GM23338 (cell line): ENCODE measurements around the gene TNK2.
A peak's percentile ranks its signal among the peaks of the same experiment; 100 is the strongest.

Experiments
- CREB1 ChIP-seq: fragments of 250-450 bp; sonication (Bioruptor Pico); IDR thresholded peaks from 2 replicates; pipeline ENCODE4 v1.5.0; 2020; ENCODE audit warnings: low read depth, mild to moderate bottlenecking, moderate library complexity
- EZH2 ChIP-seq: fragments of 200-600 bp; sonication (generic); IDR thresholded peaks from one replicate; pipeline ENCODE4 v1.8.0; 2017; ENCODE audit warnings: antibody characterized with exemption, mild to moderate bottlenecking, low read depth; ENCODE audit not compliant: unreplicated experiment
- EZH2phosphoT487 ChIP-seq: fragments of 200-600 bp; sonication (generic); IDR thresholded peaks from one replicate; pipeline ENCODE4 v1.8.1; 2018; ENCODE audit warnings: antibody characterized with exemption; ENCODE audit not compliant: unreplicated experiment
- JUNB ChIP-seq: IDR thresholded peaks from one replicate; pipeline ENCODE4 v1.6.1; 2016; ENCODE audit warnings: antibody characterized with exemption; ENCODE audit not compliant: unreplicated experiment
- NANOG ChIP-seq: IDR thresholded peaks from 2 replicates; pipeline ENCODE4 v1.6.1; 2016; ENCODE audit warnings: antibody characterized with exemption, borderline replicate concordance
- POLR2AphosphoS5 ChIP-seq: IDR thresholded peaks from 2 replicates; pipeline ENCODE4 v1.6.1; 2016; ENCODE audit warnings: antibody characterized with exemption, low read depth
- STAT1 ChIP-seq: IDR thresholded peaks from one replicate; pipeline ENCODE4 v1.6.1; 2016; ENCODE audit warnings: antibody characterized with exemption; ENCODE audit not compliant: unreplicated experiment
- ZNF114 ChIP-seq: fragments of 250-450 bp; sonication (Bioruptor Pico); IDR thresholded peaks from 2 replicates; pipeline ENCODE4 v1.5.0; 2020; ENCODE audit warnings: mild to moderate bottlenecking, moderate library complexity
- ZNF331 ChIP-seq: fragments of 250-450 bp; sonication (Bioruptor Pico); IDR thresholded peaks from 2 replicates; pipeline ENCODE4 v1.5.0; 2020; ENCODE audit warnings: low read depth, mild to moderate bottlenecking, moderate library complexity
- TF ChIP-seq, protein P1 (sequence below), 2 experiments: fragments of 200-600 bp in 1 of 2; sonication (generic) in 1 of 2; conservative IDR thresholded peaks; 2 replicates each; pipeline versions ENCODE4 v1.5.1 to v1.6.1; 2016 to 2017; ENCODE audit warnings: antibody characterized with exemption in 2 of 2, low read depth in 2 of 2, mild to moderate bottlenecking in 2 of 2, moderate library complexity in 1 of 2
- TF ChIP-seq, protein P2 (sequence below): IDR thresholded peaks from one replicate; pipeline ENCODE4 v1.6.1; 2018; ENCODE audit warnings: antibody characterized with exemption; ENCODE audit not compliant: unreplicated experiment
- TF ChIP-seq, protein P3 (sequence below): IDR thresholded peaks from 2 replicates; pipeline ENCODE4 v1.6.1; 2016; ENCODE audit warnings: antibody characterized with exemption

DNA sequence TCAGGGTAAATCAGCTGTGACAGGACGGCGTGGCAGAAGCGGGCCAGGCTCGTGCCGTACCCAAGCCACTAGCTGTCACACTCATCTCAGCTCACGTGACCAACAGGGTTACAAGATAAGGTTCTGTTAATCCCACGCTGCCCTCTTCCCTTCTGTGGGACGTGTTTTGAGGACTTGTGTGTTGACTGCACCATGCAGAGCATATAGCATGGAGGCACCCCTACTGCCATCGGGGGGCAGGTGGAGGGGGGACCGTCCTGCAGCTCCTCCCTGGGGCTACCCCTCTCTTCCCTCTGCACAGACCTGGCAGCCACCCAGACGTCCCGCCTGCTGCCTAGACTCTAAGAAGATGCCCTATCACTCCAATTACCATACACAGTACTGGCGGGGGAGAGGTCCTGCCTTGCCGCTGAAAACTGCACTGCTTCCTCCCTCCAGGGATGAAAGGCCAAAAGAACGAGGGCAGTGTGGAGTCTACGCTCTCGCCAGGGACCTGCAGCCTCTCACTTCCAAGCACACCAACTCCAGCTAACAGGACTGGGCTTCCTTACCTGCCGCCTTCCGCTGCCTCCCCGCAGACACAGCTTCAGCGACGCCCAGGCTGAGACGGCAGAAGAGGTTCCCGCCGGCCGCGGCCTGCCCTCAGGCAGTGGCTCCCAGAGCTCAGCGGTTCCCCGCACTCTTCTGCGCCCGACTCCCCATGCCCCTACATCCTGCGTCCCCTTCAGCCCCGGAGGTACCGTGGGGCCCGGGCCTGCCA lies at the start of gene TNK2:
- TF ChIP-seq POLR2AphosphoS5 (peak; percentile 30; the same call in 1 of the 2 replicates), EZH2phosphoT487 (no peak), EZH2 (no peak), JUNB (no peak), CREB1 (CRISPR knock-in tag) (no peak), STAT1 (no peak), ZNF114 (CRISPR knock-in tag) (no peak), NANOG (no peak), ZNF331 (CRISPR knock-in tag) (no peak)
- TF ChIP-seq, protein P1, sequence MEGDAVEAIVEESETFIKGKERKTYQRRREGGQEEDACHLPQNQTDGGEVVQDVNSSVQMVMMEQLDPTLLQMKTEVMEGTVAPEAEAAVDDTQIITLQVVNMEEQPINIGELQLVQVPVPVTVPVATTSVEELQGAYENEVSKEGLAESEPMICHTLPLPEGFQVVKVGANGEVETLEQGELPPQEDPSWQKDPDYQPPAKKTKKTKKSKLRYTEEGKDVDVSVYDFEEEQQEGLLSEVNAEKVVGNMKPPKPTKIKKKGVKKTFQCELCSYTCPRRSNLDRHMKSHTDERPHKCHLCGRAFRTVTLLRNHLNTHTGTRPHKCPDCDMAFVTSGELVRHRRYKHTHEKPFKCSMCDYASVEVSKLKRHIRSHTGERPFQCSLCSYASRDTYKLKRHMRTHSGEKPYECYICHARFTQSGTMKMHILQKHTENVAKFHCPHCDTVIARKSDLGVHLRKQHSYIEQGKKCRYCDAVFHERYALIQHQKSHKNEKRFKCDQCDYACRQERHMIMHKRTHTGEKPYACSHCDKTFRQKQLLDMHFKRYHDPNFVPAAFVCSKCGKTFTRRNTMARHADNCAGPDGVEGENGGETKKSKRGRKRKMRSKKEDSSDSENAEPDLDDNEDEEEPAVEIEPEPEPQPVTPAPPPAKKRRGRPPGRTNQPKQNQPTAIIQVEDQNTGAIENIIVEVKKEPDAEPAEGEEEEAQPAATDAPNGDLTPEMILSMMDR (conservative IDR thresholded peaks at IDR 0.05; ENCODE audit: low read depth in 2 of 2): no peak
- TF ChIP-seq, protein P2, sequence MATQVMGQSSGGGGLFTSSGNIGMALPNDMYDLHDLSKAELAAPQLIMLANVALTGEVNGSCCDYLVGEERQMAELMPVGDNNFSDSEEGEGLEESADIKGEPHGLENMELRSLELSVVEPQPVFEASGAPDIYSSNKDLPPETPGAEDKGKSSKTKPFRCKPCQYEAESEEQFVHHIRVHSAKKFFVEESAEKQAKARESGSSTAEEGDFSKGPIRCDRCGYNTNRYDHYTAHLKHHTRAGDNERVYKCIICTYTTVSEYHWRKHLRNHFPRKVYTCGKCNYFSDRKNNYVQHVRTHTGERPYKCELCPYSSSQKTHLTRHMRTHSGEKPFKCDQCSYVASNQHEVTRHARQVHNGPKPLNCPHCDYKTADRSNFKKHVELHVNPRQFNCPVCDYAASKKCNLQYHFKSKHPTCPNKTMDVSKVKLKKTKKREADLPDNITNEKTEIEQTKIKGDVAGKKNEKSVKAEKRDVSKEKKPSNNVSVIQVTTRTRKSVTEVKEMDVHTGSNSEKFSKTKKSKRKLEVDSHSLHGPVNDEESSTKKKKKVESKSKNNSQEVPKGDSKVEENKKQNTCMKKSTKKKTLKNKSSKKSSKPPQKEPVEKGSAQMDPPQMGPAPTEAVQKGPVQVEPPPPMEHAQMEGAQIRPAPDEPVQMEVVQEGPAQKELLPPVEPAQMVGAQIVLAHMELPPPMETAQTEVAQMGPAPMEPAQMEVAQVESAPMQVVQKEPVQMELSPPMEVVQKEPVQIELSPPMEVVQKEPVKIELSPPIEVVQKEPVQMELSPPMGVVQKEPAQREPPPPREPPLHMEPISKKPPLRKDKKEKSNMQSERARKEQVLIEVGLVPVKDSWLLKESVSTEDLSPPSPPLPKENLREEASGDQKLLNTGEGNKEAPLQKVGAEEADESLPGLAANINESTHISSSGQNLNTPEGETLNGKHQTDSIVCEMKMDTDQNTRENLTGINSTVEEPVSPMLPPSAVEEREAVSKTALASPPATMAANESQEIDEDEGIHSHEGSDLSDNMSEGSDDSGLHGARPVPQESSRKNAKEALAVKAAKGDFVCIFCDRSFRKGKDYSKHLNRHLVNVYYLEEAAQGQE: no peak
- TF ChIP-seq, protein P3, sequence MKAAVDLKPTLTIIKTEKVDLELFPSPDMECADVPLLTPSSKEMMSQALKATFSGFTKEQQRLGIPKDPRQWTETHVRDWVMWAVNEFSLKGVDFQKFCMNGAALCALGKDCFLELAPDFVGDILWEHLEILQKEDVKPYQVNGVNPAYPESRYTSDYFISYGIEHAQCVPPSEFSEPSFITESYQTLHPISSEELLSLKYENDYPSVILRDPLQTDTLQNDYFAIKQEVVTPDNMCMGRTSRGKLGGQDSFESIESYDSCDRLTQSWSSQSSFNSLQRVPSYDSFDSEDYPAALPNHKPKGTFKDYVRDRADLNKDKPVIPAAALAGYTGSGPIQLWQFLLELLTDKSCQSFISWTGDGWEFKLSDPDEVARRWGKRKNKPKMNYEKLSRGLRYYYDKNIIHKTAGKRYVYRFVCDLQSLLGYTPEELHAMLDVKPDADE: no peak
